ENCODE data around the gene SLC66A1. TPM values are rescaled to one million over a fixed set of nuclear protein-coding genes. Genes with fewer than 3 reads are reported as not detected.
"Not testable (repeated sequence)": the region's sequence is repeated elsewhere in the genome, so short reads cannot be mapped to it uniquely, and the experiment has no call there.

Gene SLC66A1
- polyA plus RNA-seq, 3 donors = 15.3 to 19.3 (median 15.7) TPM

DNA sequence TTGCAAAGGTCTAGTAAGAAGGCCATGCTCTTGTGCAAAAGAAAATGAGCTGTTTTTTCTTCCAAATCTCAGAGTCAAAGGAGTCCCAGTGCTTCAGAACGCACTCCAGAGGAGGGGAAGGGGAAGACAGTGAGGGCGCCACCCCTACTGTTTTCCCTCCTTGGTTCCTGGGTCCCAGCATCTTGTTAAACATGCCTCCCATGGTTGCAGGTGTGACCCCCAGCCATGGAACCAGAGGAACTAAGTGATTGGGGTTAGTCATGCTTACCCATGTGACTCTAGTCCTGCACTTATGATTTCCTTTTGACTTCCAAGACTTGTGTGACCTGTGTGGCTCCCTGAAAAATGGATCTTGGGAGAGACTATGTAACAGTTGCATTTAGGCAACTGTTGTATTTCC lies 17.5 kb upstream of the SLC66A1 start:
- DNase-seq = no peak

- DNase-seq = no peak
These were observed 11.9 kb upstream of the SLC66A1 start for GRCh38 chr1:19300211-19300610.

DNA sequence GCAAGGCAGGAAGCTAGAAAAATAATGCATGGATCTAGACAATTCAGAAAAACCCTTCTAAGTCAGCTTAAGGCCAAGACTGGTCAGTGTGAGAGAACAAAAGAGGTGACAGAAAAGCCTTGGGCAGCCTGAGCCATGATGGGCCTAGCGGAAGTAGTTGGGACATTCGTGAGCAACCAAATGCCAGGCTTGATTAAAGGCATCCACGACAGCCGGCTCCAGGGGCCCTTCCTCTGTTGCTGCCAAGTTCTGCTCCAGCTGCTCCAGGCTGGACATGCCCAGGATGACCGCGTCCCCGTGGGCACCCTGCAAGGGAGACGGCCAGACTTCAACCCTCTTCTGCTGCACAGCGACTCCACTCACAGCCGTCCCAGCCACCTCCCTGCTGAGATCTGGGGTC lies 8.0 kb upstream of the SLC66A1 start:
- not testable (repeated sequence) for DNase-seq

DNA sequence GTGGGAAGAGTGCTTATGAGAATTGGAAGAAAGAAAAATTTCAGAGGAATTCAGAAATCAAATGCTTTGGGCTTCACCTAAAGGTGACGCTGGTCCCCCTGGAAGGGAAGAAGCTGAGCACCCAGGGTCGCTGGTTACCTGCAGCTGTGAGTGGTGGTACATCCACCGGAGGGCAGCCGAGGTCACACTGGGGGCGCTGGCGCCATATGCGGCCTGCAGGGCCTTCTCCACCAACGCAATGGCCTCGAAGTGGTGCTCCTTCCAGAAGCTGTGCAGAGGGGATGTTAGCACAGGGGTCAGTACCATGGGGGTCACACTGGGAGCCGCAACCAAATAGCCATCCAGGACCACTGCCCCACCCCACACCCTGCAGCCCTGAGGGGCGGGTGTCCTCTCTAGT lies 6.2 kb upstream of the SLC66A1 start:
- no peak for DNase-seq

DNA sequence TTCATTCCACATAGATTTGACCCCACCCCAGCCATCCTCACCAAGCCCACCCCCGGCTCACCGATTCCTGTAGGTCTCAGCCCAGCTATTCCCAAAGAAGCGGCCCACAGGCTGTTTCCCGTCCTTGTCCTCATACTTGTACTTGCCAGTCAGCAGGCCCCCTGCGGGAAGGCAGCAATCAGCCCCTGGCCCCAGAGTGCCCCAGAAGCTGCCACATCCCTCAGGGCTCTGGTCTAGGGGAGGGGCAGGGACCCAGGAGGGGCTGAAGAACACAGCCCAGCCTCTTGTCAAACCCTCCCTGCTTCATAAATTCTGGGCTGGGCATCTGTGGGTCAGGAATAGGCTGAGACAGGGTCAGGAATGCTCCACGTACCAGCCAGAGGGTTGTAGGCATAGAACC lies 5.2 kb upstream of the SLC66A1 start:
- no peak for DNase-seq

- DNase-seq = no peak
These were observed 4.2 kb upstream of the SLC66A1 start for GRCh38 chr1:19307794-19308508.

DNA sequence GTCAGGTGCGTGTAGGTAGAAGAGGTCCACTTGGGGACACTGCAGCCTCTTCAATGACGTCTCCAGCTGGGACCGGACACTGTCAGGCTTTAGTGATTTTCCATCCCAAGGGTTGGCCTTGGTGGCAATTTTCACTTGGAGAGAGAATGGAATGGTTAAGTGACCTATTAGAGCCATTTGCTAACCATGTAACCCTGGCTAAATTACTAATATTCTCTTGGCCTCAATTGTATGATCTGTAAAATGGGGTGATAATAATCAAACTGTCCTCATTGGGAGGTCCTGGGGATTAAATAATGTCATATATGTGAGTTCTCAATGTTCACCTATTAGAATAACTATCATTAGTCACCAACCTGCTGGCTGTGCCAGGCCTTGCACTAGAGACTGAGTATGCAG lies 3.6 kb upstream of the SLC66A1 start:
- DNase-seq = no peak

DNA sequence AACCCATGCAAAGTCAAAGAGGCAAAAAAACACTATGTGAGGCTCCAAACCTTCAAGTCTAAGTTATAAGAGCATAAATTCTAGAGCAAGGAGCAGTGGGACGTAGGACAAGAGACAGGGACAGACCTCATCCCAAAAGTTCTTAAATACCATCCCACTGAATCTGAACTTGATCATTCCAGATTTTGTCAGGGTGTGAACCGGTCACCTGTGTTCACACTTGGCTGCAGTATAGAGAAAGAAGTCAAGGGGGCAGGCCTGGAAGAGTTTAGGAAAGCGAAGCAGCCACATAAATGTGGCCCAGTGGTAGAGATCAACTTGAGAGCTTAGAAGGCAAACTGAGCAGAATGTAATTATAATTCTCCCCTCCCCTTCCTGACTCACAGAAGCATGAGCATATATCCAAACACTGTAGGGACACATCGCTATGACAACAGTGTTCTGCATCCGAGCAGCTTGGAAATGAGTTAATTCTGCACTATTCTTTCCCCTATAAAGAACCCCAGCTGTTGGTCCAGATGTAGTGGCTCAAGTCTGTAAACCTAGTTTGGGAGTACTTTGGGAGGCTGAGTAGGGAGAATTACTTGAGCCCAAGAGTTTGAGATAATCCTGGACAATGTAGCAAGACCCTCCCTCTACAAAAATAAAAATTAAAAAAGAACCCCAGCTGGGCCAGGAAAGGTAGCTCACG lies 2.9 kb upstream of the SLC66A1 start:
- no peak for DNase-seq

GRCh38 chr1:19310061-19310460 lies 2.1 kb upstream of the SLC66A1 start:
- DNase-seq = no peak

DNA sequence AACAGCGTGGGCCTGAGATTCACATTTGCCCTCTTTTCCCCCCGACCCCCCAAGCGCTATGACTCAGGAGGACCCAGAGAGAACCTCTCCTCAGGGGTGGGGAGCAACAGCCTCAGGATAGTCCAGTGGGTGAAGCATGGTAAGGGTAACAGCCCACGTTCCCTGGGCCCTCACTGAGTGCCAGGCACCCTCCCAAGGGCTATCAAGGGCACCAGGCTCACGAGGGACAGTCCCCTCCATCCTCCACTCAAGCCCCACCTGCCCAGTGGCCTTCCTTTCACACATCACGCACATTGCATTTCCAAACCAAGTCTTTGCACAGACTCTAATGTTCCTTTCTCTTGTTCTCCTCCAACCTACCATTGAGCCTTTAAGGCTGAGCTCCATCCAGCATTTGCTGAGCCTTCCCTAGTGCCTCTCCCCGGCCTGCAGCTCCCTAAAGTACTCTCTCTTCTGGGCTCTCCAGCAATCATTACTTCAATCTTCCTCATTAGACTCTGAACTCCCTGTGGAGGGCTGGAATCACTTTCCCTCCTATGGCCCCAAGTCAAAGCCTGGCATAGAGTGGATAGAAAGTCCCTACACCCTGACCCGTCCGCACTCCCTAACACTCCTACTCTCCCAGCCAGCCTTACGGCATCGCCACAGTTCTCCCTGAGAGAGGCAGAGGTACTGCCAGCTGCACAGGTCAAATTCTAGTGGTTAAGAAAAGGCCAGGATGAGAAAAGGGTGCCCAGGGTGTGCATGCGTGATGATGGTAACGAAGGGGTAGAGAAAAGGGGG lies 1.2 kb upstream of the SLC66A1 start:
- no peak for DNase-seq

GRCh38 chr1:19311503-19311930 lies 609 bp upstream of the SLC66A1 start:
- DNase-seq = no peak

- no peak for DNase-seq
These were observed 883 bp downstream of the SLC66A1 start for GRCh38 chr1:19312782-19313635.

GRCh38 chr1:19313636-19313959 lies 1.5 kb downstream of the SLC66A1 start:
- DNase-seq = no peak

GRCh38 chr1:19313961-19314882 lies 2.1 kb downstream of the SLC66A1 start:
- no peak for DNase-seq

DNA sequence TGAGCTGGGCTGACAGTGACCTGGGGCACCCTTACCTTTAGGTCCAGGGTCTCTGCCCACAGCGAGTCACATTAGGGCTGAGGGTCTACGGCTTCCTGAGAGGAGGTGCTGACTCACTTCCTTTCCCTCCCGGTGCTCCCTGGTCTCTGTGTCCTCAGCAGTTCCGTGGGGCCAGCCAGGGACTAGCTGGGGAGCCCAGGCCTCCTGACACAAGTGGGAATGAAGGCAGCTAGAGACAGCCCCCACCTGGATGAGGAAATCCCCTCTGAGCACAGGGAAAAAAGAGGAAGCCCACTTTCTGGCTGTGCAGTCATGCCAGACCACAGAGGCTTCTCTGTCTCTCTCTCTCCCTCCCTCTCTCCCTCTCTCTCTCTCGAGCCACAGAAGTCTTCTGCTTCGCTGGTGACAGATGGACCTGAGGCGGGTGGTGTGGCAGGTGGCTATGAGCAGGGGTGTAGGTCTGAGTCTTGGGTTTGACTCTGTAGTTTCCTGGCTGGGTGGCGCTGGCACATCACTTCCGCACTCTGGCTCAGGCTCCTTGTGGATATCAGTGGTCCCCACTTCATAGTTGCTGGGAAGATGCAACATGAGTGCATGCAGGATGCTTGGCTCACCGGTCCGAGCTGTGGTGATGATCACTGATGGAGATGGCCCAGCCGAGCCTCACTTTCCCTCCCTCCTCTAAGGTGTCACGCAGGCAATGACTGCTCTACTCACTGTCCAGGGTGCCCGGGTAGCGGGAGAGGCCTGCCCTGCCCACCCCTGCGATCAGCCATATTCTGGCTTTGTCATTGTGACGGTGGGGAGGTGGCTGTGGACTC lies 3.5 kb downstream of the SLC66A1 start:
- DNase-seq = no peak

- no peak for DNase-seq
These were observed 5.2 kb downstream of the SLC66A1 start for GRCh38 chr1:19317126-19317910.

DNA sequence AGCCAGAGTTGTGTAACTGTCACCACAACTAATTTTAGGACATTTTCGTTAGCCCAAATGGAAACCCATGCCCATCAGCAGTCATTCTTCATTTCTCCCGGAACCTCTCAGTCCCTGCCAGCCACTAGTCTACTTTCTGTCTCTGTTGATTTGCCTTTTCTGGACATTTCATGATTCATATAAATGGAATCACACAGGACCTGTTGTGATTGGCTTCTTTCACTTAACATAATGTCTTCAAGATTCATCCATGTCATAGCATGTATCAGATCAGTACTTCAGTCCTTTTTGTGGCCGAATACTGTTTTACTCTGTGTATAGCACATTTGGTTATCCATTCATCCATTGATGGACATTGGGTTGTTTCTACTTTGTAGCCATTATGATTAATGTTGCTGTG lies 7.1 kb downstream of the SLC66A1 start:
- no peak for DNase-seq

- DNase-seq = no peak
These were observed 8.9 kb downstream of the SLC66A1 start for GRCh38 chr1:19321071-19321470.

GRCh38 chr1:19322481-19322880 lies 10.4 kb downstream of the SLC66A1 start:
- no peak for DNase-seq
